ENCODE results near the gene OR13H1. TPM values are rescaled to one million over a fixed set of nuclear protein-coding genes. Genes with fewer than 3 reads are reported as not detected.

OR13H1 gene
- polyA plus RNA-seq, 1 of the 3 experiments (the other 2 are of a cell fraction) = not detected

- no peak for TF ChIP-seq EZH2phosphoT487 (IDR thresholded peaks at IDR 0.05; ENCODE audit: borderline replicate concordance, low read depth)
- peak; percentile 93 for TF ChIP-seq PBX3 (IDR thresholded peaks at IDR 0.05)
- TF ChIP-seq EP300 (IDR thresholded peaks at IDR 0.05; ENCODE audit: borderline replicate concordance in 1 of 2, low read depth in 1 of 2, low read length in 1 of 2) = peak in 1 of 2 experiments; percentile 84; a peak in 2 of 4 replicates
- TF ChIP-seq ELF1 (IDR thresholded peaks at IDR 0.05) = peak; percentile 26; the same call in 1 of the 2 replicates
- TF ChIP-seq YY1 (IDR thresholded peaks at IDR 0.05; ENCODE audit: low read depth) = no peak
- TF ChIP-seq NRF1 (IDR thresholded peaks at IDR 0.05; ENCODE audit: low read depth, low read length) = no peak
- TF ChIP-seq JUND (IDR thresholded peaks at IDR 0.05) = peak; percentile 76
- TF ChIP-seq CHD2 (IDR thresholded peaks at IDR 0.05; ENCODE audit: low read length, partially characterized antibody) = no peak
- no peak for TF ChIP-seq IRF3 (IDR thresholded peaks at IDR 0.05; ENCODE audit: low read depth, low read length)
- no peak for TF ChIP-seq USF1 (IDR thresholded peaks at IDR 0.05; ENCODE audit: borderline replicate concordance, low read depth)
- peak; percentile 73; the same call in 1 of the 2 replicates for TF ChIP-seq MEF2A (IDR thresholded peaks at IDR 0.05; ENCODE audit: borderline replicate concordance, low read depth)
Observed at GRCh38 chrX:131588995-131589394, 45.1 kb downstream of the OR13H1 start (continued).

Data from SK-N-SH (cell line).